GM15510 (cell line): ENCODE data around the gene KAZN.

ENCODE experiments used
- POLR2A ChIP-seq: IDR thresholded peaks from 3 replicates; pipeline ENCODE4 v1.6.1; 2011; ENCODE audit warnings: borderline replicate concordance; ENCODE audit not compliant: insufficient read length; ENCODE audit errors: extremely low read depth

The KAZN gene

GRCh38 chr1:15063783-15064182 is 465.3 kb downstream of the KAZN start:
- TF ChIP-seq POLR2A, result no peak

GRCh38 chr1:15064217-15064929 is 465.9 kb downstream of the KAZN start:
- TF ChIP-seq POLR2A, result no peak

DNA sequence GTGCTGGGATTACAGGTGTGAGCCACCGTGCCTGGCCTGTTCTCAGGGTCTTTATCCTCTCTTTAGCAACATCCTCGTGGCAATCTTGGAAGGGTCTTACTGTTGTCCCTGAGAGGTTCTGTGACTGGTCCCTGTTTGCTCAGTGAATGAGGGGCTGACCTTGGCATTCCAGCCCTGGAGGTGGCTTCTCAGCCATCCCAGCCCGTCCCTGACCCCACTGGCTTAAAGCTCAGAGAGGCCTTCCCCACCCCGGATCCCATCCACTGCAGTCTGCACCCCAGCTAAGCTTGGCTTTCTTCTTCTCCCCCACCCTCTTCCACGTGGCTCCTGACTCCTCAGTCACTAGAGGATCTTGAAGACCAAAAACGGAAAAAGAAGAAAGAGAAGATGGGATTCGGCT is 466.8 kb downstream of the KAZN start:
- no peak for TF ChIP-seq POLR2A

DNA sequence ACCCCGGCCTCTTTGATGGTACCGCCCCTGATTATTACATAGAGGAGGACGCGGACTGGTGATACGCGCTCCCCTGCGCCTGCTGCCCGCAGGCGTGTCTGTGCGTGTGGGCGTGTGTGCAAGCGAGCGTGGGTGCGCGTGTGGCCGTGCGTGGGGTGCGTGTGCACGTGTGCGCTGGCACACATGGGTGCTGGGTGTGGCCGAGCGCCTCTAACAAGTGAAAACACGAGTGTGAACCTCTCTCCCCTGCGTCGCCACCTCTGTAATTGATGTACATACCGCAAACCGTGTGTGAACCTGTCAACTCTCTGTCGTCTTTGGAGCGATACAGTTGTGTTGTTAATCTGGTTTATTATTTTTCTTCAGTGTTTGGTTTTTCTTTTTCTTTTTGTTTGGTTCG is 467.3 kb downstream of the KAZN start:
- TF ChIP-seq POLR2A, result no peak

GRCh38 chr1:15066191-15066590 is 467.7 kb downstream of the KAZN start:
- TF ChIP-seq POLR2A, result no peak

DNA sequence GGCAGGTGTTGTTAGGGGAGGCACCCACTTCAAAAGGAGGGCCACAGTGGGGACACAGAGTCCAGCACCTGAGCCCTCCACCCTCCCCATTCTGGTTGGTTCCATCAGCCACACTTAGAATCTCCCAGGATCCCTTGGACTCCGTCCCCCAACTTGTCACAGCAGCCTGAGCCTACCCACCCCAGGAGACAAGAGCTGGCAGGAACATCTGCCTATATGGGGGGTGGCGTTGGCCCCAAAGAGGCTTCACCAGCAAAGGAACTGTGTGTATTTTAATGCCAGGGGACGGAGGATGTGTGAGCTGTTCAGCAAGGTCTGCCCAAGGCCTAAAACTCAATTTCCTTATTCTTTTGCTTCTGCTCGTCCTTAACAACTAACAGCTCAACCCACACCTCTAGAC is 468.7 kb downstream of the KAZN start:
- no peak for TF ChIP-seq POLR2A

DNA sequence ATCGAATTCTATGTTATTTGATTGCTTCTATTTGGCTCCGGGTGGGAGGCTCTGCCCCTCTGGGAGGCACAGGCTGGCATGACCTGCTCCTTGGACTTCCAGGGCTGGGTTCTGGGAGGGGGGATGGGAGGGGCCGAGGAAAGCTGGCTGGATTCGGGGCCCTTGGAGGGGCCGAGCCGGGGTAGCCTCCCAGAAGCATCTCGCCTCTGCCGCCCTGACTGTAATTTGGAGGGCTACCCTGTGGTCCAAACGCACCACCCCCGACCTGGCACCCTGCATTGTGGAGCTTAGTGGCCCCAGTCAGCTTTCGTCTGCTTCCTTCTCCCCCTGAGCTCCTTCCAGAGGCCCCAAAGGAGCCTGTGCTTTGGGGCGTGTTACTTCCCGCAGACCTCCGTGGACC is 469.7 kb downstream of the KAZN start:
- TF ChIP-seq POLR2A, result no peak

- no peak for TF ChIP-seq POLR2A
Measured at GRCh38 chr1:15068997-15069396, 470.5 kb downstream of the KAZN start.

DNA sequence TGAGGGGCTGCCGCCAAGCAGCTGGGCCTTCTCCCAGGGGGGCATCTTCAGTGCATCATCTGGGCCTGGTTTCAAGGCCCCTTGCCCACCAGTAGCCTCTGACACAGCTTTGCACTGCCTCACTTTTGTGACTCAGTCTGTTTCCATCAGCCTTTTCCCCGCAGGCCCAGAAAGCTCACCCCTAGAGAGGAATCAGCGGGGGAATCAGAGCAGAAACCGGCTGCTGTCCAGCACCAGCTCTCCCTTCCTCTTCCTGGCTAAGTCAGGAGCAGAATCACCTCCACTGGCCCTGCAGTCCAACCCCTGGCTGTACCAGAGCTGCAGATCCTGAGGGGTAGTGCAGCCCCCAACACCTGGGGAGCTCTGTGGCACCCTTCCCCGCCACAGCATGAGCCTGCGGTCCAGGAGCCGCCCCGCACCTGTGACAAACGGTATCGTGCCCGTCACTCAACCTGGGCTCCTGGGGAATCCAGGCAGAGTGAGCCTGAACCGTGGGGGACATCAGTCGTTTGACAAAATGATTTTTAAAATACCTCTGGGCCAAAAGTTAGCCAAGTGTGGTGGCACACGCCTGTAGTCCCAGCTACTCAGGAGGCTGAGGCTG is 471.8 kb downstream of the KAZN start:
- TF ChIP-seq POLR2A, result no peak

DNA sequence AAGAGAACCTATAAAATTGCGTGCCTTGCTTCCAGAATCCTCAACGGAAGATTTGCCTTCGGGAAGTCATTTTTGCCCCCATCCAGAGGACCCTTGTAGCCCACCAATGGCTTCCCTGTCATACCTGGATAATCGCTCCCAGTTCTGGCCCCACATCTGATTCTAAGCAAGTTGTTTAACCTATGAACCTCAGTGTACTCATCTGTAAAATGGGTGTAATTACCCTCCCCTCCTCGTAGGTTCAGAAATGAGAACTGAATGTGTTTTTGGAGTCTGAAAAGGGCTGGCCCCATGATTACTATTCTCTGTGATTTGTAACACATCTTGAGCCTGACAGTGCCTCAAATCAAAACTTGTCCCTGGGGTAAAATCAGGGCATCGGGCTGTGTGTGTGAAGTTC is 473.5 kb downstream of the KAZN start:
- no peak for TF ChIP-seq POLR2A

- TF ChIP-seq POLR2A, result no peak
Measured at GRCh38 chr1:15073799-15074308, 475.4 kb downstream of the KAZN start.

DNA sequence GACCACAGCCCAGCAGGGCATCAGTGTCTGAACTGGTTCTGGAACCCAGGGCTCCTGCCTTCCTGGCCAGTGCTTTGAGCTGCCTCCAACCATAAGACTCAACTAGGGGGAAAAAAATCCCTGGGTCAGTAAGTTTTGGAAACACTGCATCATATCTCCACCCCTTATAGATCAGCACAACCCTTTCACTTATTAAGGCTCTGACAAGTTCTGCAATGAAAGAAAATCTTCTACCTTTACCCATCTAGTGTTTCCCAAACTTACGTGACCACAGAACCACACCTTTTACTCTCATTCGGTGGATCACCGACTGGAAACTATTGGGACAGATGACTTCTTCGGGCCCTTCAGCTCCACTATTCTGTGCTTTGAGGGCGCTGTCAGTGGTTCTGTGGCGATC is 476.7 kb downstream of the KAZN start:
- TF ChIP-seq POLR2A, result no peak

DNA sequence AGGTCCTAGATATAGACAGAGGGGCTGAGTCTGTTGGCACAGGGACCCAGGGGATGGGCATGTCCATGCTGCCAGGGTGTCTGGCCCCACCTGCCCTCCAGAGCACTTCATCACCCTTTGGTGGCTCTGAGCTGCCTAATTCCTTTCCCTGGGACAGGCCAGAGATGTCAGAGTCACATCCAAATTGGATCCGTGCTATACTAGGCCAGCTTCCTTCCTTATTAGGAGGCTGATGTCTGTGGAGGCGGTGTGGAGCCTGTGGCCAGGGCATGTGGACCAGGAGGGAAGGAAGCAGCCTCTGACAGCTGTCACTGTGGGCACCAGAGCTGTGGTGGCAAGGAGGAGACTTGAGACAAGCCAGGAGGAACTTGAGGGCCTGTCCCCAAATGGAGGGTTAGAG is 477.3 kb downstream of the KAZN start:
- no peak for TF ChIP-seq POLR2A

DNA sequence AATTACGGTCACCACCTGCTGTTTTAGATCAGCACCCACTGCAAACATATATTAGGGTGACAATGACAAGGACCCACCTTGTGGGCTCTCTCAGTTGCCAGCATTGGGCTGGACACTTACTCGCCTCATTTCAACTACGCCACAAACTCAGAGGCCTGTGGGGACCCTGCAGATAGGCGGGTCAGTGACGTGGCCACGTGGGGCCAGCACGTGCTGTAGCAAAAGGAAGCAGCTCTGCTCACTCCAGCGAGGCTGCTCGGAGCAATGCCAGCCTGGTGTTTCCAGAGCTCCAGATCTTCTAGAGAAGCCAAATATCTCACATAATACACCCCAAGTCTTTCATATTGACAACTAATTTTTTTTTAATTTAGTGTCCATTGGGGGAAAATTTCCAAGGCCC is 478.3 kb downstream of the KAZN start:
- no peak for TF ChIP-seq POLR2A

DNA sequence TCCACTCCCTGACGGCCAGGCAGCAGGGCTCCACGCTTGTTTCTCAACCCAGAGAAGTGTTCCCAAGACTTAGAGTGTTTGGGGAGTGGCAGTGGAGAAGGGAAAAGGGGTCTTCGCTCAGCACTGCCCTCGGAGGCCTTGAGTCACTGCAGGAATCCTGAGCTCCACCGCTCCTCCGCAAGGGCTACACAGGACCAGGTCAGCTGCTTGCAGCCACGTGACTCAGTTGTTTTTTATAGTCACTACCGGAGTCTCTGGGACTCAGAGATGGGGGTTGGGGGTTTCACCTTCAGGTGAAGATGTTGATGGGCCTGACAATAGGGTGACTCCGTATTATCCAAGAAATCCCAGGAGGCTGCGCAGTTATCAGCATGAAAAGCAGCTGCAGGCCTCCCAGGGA is 478.9 kb downstream of the KAZN start:
- no peak for TF ChIP-seq POLR2A

DNA sequence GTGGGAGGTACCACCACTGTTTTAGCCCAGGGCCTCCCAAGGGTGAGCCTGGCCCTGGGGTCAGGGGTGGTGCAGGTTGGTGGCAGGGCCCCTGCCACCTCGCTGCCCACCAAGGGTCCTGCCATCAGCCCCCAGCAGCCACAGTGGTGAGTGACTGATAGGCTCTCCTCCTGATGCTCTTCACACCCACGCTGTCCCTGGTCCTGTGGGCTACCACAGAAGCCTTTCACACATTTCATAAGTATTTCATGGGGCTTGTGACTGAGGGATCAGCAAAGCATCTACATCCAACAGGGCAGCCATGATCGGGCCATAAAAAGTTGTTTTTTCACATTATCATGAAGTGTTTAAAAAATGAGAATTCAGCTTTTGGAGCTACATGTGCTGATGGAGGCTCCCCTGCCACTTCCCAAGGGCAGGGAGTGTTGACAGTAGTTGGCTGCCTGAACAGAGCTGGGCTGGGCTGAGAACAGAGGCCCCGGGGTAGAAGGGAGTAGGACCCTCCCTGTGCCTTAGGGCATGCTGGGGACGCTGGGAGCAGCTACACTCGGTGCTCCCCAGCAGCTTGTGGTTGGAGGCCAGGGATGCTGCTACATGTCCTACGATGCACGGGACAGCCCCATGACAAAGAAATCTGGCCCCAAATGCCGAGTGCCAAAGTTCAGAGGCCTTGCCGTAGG is 482.0 kb downstream of the KAZN start:
- TF ChIP-seq POLR2A, result no peak

- no peak for TF ChIP-seq POLR2A
Measured at GRCh38 chr1:15081102-15081501, 482.6 kb downstream of the KAZN start.

DNA sequence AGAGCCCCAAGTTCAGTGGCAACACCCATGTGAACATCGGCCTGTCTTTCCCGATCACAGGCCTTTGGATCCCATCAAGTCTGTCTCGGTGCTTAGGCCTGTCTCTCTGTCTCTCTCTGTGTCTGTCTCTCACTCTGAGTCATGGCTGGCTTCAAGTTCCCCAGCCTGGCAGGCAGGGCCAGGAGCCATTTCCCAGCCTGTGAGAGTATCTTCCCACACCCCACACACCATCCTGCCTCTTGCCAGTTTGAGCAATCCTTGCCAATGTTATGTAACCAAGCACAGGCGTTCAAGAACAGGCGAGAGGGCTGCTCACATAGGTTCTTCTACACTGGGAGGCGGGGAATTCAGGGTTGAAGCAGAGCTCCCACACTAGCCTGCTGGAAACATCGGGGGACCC is 485.1 kb downstream of the KAZN start:
- TF ChIP-seq POLR2A, result no peak
